Measurements from ENCODE around the gene GSK3B. TPM values are rescaled to one million over a fixed set of nuclear protein-coding genes. Genes with fewer than 3 reads are reported as not detected.

GSK3B gene
- total and polyA plus RNA-seq, 2 donors (not counting 1 experiment from before 2014, with no cell fraction given): 37.3 to 44.8 TPM

DNA sequence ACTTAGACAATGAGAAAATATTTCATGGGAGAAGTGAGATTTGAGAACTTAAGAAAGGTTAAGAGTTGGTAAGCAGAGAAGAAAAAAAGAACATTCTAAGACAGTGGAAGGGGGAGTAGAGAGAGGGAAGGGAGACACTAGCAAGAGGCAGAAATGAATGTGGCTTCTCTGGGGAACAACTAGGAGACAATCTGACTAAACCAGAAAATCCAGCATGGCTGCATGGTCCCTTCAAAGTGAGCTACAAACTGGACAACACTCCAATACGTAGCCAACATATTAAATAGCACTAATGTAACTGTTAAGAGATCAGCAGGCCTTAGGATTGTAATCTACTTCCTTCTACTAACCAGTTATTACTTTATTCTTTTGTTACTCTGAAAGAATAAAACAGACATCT is 222.7 kb downstream of the GSK3B start:
- Histone ChIP-seq H3K4me3 (replicated peaks in 1 of 4; ENCODE audit: control extremely low read depth in 1 of 4, insufficient read depth in 1 of 4, low read depth in 3 of 4, low read length in 4 of 4) (no peak overlapping the region), H4K20me1 (ENCODE audit: control insufficient read depth, extremely low read depth, insufficient read depth, low read length) (no peaks in the 10 kb centered on the region), H3K27ac (ENCODE audit: insufficient read depth, low read length) (no peak overlapping the region), H3K4me1 (ENCODE audit: control insufficient read depth, extremely low read depth, insufficient read depth, low read length) (no peaks in the 10 kb centered on the region), H3K9me3 (ENCODE audit: control insufficient read depth, insufficient read depth, low read depth, low read length) (no peaks in the 10 kb centered on the region), H3K27me3 (ENCODE audit: control insufficient read depth, insufficient read depth, low read length) (no peaks in the 10 kb centered on the region), H3K4me2 (ENCODE audit: extremely low read depth, insufficient read depth, low read length) (no peak overlapping the region), H2AFZ (ENCODE audit: low read length) (no peak overlapping the region), H3K36me3 (ENCODE audit: control insufficient read depth, insufficient read depth, low read length) (no peaks in the 10 kb centered on the region), H3K79me2 (ENCODE audit: control insufficient read depth, insufficient read depth, low read length) (no peaks in the 10 kb centered on the region), H3K9ac (ENCODE audit: insufficient read depth, low read length) (no peak overlapping the region)
- no peak for TF ChIP-seq EZH2 (IDR thresholded peaks at IDR 0.05; ENCODE audit: low read length, missing control alignments)
- TF ChIP-seq, protein P1, sequence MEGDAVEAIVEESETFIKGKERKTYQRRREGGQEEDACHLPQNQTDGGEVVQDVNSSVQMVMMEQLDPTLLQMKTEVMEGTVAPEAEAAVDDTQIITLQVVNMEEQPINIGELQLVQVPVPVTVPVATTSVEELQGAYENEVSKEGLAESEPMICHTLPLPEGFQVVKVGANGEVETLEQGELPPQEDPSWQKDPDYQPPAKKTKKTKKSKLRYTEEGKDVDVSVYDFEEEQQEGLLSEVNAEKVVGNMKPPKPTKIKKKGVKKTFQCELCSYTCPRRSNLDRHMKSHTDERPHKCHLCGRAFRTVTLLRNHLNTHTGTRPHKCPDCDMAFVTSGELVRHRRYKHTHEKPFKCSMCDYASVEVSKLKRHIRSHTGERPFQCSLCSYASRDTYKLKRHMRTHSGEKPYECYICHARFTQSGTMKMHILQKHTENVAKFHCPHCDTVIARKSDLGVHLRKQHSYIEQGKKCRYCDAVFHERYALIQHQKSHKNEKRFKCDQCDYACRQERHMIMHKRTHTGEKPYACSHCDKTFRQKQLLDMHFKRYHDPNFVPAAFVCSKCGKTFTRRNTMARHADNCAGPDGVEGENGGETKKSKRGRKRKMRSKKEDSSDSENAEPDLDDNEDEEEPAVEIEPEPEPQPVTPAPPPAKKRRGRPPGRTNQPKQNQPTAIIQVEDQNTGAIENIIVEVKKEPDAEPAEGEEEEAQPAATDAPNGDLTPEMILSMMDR (conservative IDR thresholded peaks at IDR 0.05 in 1 of 2, IDR thresholded peaks at IDR 0.05 in 1 of 2; ENCODE audit: low read depth in 1 of 2, low read length in 2 of 2): no peak
- DNase-seq (ENCODE audit: low read depth in 2 of 2): no peak

DNA sequence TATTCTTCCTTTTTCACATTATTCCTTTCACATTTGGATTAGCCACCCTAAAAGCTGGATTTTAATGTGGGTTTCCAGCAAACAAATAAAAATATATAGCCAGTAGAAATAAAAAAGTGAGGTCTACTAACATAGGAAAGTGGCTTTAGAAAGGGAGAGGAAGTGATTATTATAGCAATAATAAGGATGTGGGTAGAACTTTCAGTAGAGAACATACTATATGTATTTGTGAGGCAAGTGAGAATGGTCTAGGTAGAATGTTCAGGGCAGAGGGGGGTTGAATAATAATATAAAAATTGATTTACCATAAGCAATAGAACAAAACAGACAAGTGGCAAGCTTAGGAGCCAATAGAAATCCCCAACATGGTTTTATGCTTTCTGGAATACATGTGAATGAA is 223.7 kb downstream of the GSK3B start:
- no peak for TF ChIP-seq EZH2 (IDR thresholded peaks at IDR 0.05; ENCODE audit: low read length, missing control alignments)
- TF ChIP-seq, protein P1 (conservative IDR thresholded peaks at IDR 0.05 in 1 of 2, IDR thresholded peaks at IDR 0.05 in 1 of 2; ENCODE audit: low read depth in 1 of 2, low read length in 2 of 2): no peak

DNA sequence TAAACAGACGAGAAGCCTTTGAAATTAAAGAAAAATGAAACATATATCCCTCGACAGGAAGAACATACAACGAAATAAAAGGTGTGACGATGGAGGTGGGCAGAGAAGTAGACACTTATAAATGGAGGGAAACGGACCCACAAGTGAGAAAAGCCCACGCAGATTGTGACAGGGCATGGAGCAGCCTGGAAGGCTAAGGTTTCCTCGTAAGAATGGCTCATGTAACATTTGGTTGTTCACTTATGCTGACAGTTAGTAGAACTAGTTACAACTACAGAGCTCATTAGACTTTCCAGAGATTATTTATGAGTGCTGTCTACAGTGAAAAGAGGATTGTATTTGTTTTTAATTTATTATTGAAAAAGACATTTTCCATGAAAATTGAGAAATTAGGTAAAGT is 229.8 kb downstream of the GSK3B start:
- TF ChIP-seq, protein P1 (conservative IDR thresholded peaks at IDR 0.05 in 1 of 2, IDR thresholded peaks at IDR 0.05 in 1 of 2; ENCODE audit: low read depth in 1 of 2, low read length in 2 of 2): no peak
- Histone ChIP-seq H3K4me3 (replicated peaks in 1 of 4; ENCODE audit: control extremely low read depth in 1 of 4, insufficient read depth in 1 of 4, low read depth in 3 of 4, low read length in 4 of 4) (no peak overlapping the region), H3K4me2 (ENCODE audit: extremely low read depth, insufficient read depth, low read length) (no peak overlapping the region), H3K36me3 (ENCODE audit: control insufficient read depth, insufficient read depth, low read length) (peaks cover 3% of the 10 kb centered on the region), H3K27ac (ENCODE audit: insufficient read depth, low read length) (no peak overlapping the region), H4K20me1 (ENCODE audit: control insufficient read depth, extremely low read depth, insufficient read depth, low read length) (no peaks in the 10 kb centered on the region), H3K4me1 (ENCODE audit: control insufficient read depth, extremely low read depth, insufficient read depth, low read length) (no peaks in the 10 kb centered on the region), H2AFZ (ENCODE audit: low read length) (no peak overlapping the region), H3K9me3 (ENCODE audit: control insufficient read depth, insufficient read depth, low read depth, low read length) (no peaks in the 10 kb centered on the region), H3K27me3 (ENCODE audit: control insufficient read depth, insufficient read depth, low read length) (no peaks in the 10 kb centered on the region), H3K9ac (ENCODE audit: insufficient read depth, low read length) (no peak overlapping the region), H3K79me2 (ENCODE audit: control insufficient read depth, insufficient read depth, low read length) (no peaks in the 10 kb centered on the region)
- no peak for DNase-seq (ENCODE audit: low read depth in 2 of 2)

More for the DNA sequence above, 223.7 kb downstream of the GSK3B start:
- H3K4me2 ChIP-seq (ENCODE audit: extremely low read depth, insufficient read depth, low read length): no peak overlapping the region
- no peaks in the 10 kb centered on the region for H3K79me2 ChIP-seq (ENCODE audit: control insufficient read depth, insufficient read depth, low read length)
- H3K27me3 ChIP-seq (ENCODE audit: control insufficient read depth, insufficient read depth, low read length): no peaks in the 10 kb centered on the region
- no peak overlapping the region for H2AFZ ChIP-seq (ENCODE audit: low read length)
- H3K36me3 ChIP-seq (ENCODE audit: control insufficient read depth, insufficient read depth, low read length): no peaks in the 10 kb centered on the region
- H3K9me3 ChIP-seq (ENCODE audit: control insufficient read depth, insufficient read depth, low read depth, low read length): no peaks in the 10 kb centered on the region
- no peak overlapping the region for H3K4me3 ChIP-seq (replicated peaks in 1 of 4; ENCODE audit: control extremely low read depth in 1 of 4, insufficient read depth in 1 of 4, low read depth in 3 of 4, low read length in 4 of 4)
- no peak overlapping the region for H3K27ac ChIP-seq (ENCODE audit: insufficient read depth, low read length)
- no peak for DNase-seq (ENCODE audit: low read depth in 2 of 2)
- H3K4me1 ChIP-seq (ENCODE audit: control insufficient read depth, extremely low read depth, insufficient read depth, low read length): no peaks in the 10 kb centered on the region
- no peaks in the 10 kb centered on the region for H4K20me1 ChIP-seq (ENCODE audit: control insufficient read depth, extremely low read depth, insufficient read depth, low read length)
- no peak overlapping the region for H3K9ac ChIP-seq (ENCODE audit: insufficient read depth, low read length)

Measured in fibroblast of lung (primary cell).